Upper lobe of right lung (tissue), 1 donor: ENCODE data around the gene DNAH14. TPM values are rescaled to one million over a fixed set of nuclear protein-coding genes. Genes with fewer than 3 reads are reported as not detected.
A peak's percentile ranks its signal among the peaks of the same experiment; 100 is the strongest.
"Not testable (repeated sequence)": the region's sequence is repeated elsewhere in the genome, so short reads cannot be mapped to it uniquely, and the experiment has no call there.

Source experiments
- ATAC-seq: fragments of 200-7000 bp; cut with Tn5 transposase; one replicate; pipeline ENCODE4 v1.9.1; 2020; ENCODE audit warnings: mild to moderate bottlenecking, moderate library complexity
- DNase-seq: peaks from one replicate; pipeline ENCODE4 v3.0.0-alpha.2; 2020
- H3K27ac ChIP-seq: fragments of 200-600 bp; one replicate; pipeline ENCODE4 v1.8.0; 2022
- H3K27me3 ChIP-seq: fragments of 200-600 bp; one replicate; pipeline ENCODE4 v1.8.0; 2022; ENCODE audit warnings: mild to moderate bottlenecking
- H3K36me3 ChIP-seq: fragments of 200-600 bp; one replicate; pipeline ENCODE4 v1.8.0; 2022
- H3K4me1 ChIP-seq: fragments of 200-600 bp; one replicate; pipeline ENCODE4 v1.8.0; 2022
- H3K4me3 ChIP-seq: fragments of 200-600 bp; one replicate; pipeline ENCODE4 v1.8.0; 2022; ENCODE audit warnings: mild to moderate bottlenecking
- H3K9me3 ChIP-seq: fragments of 200-600 bp; one replicate; pipeline ENCODE4 v1.8.0; 2022
- CTCF ChIP-seq: fragments of 200-600 bp; IDR thresholded peaks from one replicate; pipeline ENCODE4 v1.8.0; 2022; ENCODE audit warnings: antibody characterized with exemption
- intact Hi-C: fragments of 100-400 bp; cut with DNase I; formaldehyde crosslinking; loops from one replicate; pipeline ENCODE4 v1.11.0; 2022
- total RNA-seq: library from RNA; stranded (reverse); fragmentation: NEBNext Ultra II Directional; extraction: Animal tissue kit (Norgen Biotek cat#: 25700); gene quantifications from one replicate; pipeline ENCODE4 v1.2.1, GENCODE V29; 2021
- donor health status: DM: no; HTN: yes; CAD: no; lungs with severe emphysema.

Gene DNAH14
- total RNA-seq, 1 donor from 2014 or later, result 14.9 TPM

GRCh38 chr1:225300381-225300780, 370.9 kb downstream of the DNAH14 start:
- no peak overlapping the region for H3K4me3 ChIP-seq
- ATAC-seq (no peak), DNase-seq (no peak)
- H3K27ac ChIP-seq, result no peak overlapping the region
- H3K9me3 ChIP-seq, result peaks cover 4% of the 10 kb centered on the region
- H3K4me1 ChIP-seq, result no peaks in the 10 kb centered on the region
- H3K27me3 ChIP-seq, result no peaks in the 10 kb centered on the region
- no peaks in the 10 kb centered on the region for H3K36me3 ChIP-seq
- TF ChIP-seq CTCF, result no peak
- intact Hi-C loops, result no loop called here

- intact Hi-C loops, result no loop called here
- H3K4me1 ChIP-seq, result no peaks in the 10 kb centered on the region
- DNase-seq (no peak), ATAC-seq (no peak)
- H3K27ac ChIP-seq, result no peak overlapping the region
- H3K9me3 ChIP-seq, result no peaks in the 10 kb centered on the region
- TF ChIP-seq CTCF, result no peak
- H3K36me3 ChIP-seq, result no peaks in the 10 kb centered on the region
- no peaks in the 10 kb centered on the region for H3K27me3 ChIP-seq
- no peak overlapping the region for H3K4me3 ChIP-seq
Measured at GRCh38 chr1:225304996-225305395, 375.5 kb downstream of the DNAH14 start.

GRCh38 chr1:225310544-225310943, 381.1 kb downstream of the DNAH14 start:
- ATAC-seq, H3K27me3 ChIP-seq, H3K9me3 ChIP-seq, H3K4me1 ChIP-seq, DNase-seq, H3K4me3 ChIP-seq, intact Hi-C loops, H3K27ac ChIP-seq, H3K36me3 ChIP-seq: not testable (repeated sequence)

GRCh38 chr1:225318706-225319575, 389.5 kb downstream of the DNAH14 start:
- no peaks in the 10 kb centered on the region for H3K4me1 ChIP-seq
- no peaks in the 10 kb centered on the region for H3K27me3 ChIP-seq
- DNase-seq (no peak), ATAC-seq (peak; percentile 94)
- TF ChIP-seq CTCF, result peak; percentile 73
- H3K4me3 ChIP-seq, result no peak overlapping the region
- no peaks in the 10 kb centered on the region for H3K9me3 ChIP-seq
- no peak overlapping the region for H3K27ac ChIP-seq
- H3K36me3 ChIP-seq, result no peaks in the 10 kb centered on the region
- intact Hi-C loops, result no loop called here

- Histone ChIP-seq H3K36me3 (no peaks in the 10 kb centered on the region), H3K9me3 (no peaks in the 10 kb centered on the region), H3K27ac (no peak overlapping the region), H3K4me3 (no peak overlapping the region), H3K27me3 (no peaks in the 10 kb centered on the region), H3K4me1 (no peaks in the 10 kb centered on the region)
- TF ChIP-seq CTCF, result no peak
- DNase-seq (no peak), ATAC-seq (peak; percentile 81)
- intact Hi-C loops, result no loop called here
Measured at GRCh38 chr1:225319871-225320270, 390.4 kb downstream of the DNAH14 start.

GRCh38 chr1:225321784-225322183, 392.3 kb downstream of the DNAH14 start:
- Histone ChIP-seq H3K4me1 (no peaks in the 10 kb centered on the region), H3K27me3 (no peaks in the 10 kb centered on the region), H3K4me3 (no peak overlapping the region), H3K27ac (no peak overlapping the region), H3K9me3 (no peaks in the 10 kb centered on the region), H3K36me3 (no peaks in the 10 kb centered on the region)
- TF ChIP-seq CTCF, result no peak
- intact Hi-C loops, result no loop called here
- ATAC-seq (no peak), DNase-seq (no peak)
